Peyer's patch (tissue), 4 donors: Measurements from ENCODE around the gene CNTNAP2.

Experiments used
- POLR2A ChIP-seq, 2 donors: fragments of 450-650 bp; IDR thresholded peaks; one replicate each; pipeline ENCODE4 v1.5.1; 2017; ENCODE audit warnings: antibody characterized with exemption in 2 of 2, mild to moderate bottlenecking in 2 of 2, moderate library complexity in 2 of 2
- TF ChIP-seq, protein P1 (sequence below), 6 experiments: fragments of 450-650 bp in 4 of 6; fragments of 200-600 bp in 2 of 6; sonication (generic) in 1 of 6; IDR thresholded peaks; one replicate each; pipeline ENCODE4 v1.5.1; 2017 to 2019; ENCODE audit warnings: antibody characterized with exemption in 6 of 6, mild to moderate bottlenecking in 3 of 6, moderate library complexity in 1 of 6

DNA sequence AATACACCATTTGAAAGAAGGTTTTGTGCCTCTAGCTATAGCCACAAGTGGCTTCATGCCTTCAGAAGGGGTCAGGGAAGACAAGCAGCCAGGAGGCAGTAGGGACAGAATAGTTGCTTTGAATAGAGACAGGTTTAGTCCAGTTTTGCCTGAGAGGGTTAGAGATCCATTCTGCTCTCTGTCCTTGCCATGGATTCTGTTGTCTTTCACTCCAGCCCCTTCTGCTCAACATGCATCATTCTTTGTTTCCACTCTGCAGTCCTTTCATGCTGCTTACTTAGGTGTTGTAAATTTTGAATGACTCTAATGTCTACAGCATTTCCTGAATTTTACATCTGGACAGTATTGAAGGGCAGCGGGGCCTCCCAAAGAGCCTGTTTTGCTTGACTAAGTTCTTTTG lies 60.3 kb downstream of the CNTNAP2 start:
- TF ChIP-seq, protein P1, sequence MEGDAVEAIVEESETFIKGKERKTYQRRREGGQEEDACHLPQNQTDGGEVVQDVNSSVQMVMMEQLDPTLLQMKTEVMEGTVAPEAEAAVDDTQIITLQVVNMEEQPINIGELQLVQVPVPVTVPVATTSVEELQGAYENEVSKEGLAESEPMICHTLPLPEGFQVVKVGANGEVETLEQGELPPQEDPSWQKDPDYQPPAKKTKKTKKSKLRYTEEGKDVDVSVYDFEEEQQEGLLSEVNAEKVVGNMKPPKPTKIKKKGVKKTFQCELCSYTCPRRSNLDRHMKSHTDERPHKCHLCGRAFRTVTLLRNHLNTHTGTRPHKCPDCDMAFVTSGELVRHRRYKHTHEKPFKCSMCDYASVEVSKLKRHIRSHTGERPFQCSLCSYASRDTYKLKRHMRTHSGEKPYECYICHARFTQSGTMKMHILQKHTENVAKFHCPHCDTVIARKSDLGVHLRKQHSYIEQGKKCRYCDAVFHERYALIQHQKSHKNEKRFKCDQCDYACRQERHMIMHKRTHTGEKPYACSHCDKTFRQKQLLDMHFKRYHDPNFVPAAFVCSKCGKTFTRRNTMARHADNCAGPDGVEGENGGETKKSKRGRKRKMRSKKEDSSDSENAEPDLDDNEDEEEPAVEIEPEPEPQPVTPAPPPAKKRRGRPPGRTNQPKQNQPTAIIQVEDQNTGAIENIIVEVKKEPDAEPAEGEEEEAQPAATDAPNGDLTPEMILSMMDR (IDR thresholded peaks at IDR 0.05), result no peak
- TF ChIP-seq POLR2A (IDR thresholded peaks at IDR 0.05), result no peak
